Measurements from ENCODE around the gene UGP2.
"Not testable (repeated sequence)": the region's sequence is repeated elsewhere in the genome, so short reads cannot be mapped to it uniquely, and the experiment has no call there.

UGP2 gene

GRCh38 chr2:63811063-63811462 is 30.6 kb upstream of the UGP2 start:
- TF ChIP-seq CTCF (IDR thresholded peaks at IDR 0.05; ENCODE audit: low read depth, low read length) = no peak
- in situ Hi-C loops (cut with HindIII; ENCODE audit: low sequenced_read_pairs) = no loop called here
- no peak for DNase-seq (ENCODE audit: low read depth, low spot score)

GRCh38 chr2:63811870-63812269 is 29.8 kb upstream of the UGP2 start:
- in situ Hi-C loops (cut with HindIII; ENCODE audit: low sequenced_read_pairs); H3K4me3 ChIP-seq (ENCODE audit: low read depth, low read length); DNase-seq (ENCODE audit: low read depth, low spot score): not testable (repeated sequence)

More at GRCh38 chr2:63811063-63811462, 30.6 kb upstream of the UGP2 start:
- H3K4me3 ChIP-seq (ENCODE audit: low read depth, low read length) = no peak overlapping the region

GRCh38 chr2:63814114-63814513 is 27.6 kb upstream of the UGP2 start:
- no peak for TF ChIP-seq CTCF (IDR thresholded peaks at IDR 0.05; ENCODE audit: low read depth, low read length)
- H3K4me3 ChIP-seq (ENCODE audit: low read depth, low read length) = no peak overlapping the region
- DNase-seq (ENCODE audit: low read depth, low spot score) = no peak
- in situ Hi-C loops (cut with HindIII; ENCODE audit: low sequenced_read_pairs) = no loop called here

- TF ChIP-seq CTCF (IDR thresholded peaks at IDR 0.05; ENCODE audit: low read depth, low read length) = no peak
- DNase-seq (ENCODE audit: low read depth, low spot score) = no peak
- in situ Hi-C loops (cut with HindIII; ENCODE audit: low sequenced_read_pairs) = no loop called here
- H3K4me3 ChIP-seq (ENCODE audit: low read depth, low read length) = no peak overlapping the region
Observed at GRCh38 chr2:63817382-63817781, 24.3 kb upstream of the UGP2 start.

- no peak for DNase-seq (ENCODE audit: low read depth, low spot score)
- no peak for TF ChIP-seq CTCF (IDR thresholded peaks at IDR 0.05; ENCODE audit: low read depth, low read length)
- H3K4me3 ChIP-seq (ENCODE audit: low read depth, low read length) = no peak overlapping the region
- in situ Hi-C loops (cut with HindIII; ENCODE audit: low sequenced_read_pairs) = no loop called here
Observed at GRCh38 chr2:63818271-63818670, 23.4 kb upstream of the UGP2 start.

- DNase-seq (ENCODE audit: low read depth, low spot score) = no peak
- no peak for TF ChIP-seq CTCF (IDR thresholded peaks at IDR 0.05; ENCODE audit: low read depth, low read length)
- no peak overlapping the region for H3K4me3 ChIP-seq (ENCODE audit: low read depth, low read length)
- in situ Hi-C loops (cut with HindIII; ENCODE audit: low sequenced_read_pairs) = no loop called here
Observed at GRCh38 chr2:63819256-63819655, 22.4 kb upstream of the UGP2 start.

- no peak overlapping the region for H3K4me3 ChIP-seq (ENCODE audit: low read depth, low read length)
- no peak for TF ChIP-seq CTCF (IDR thresholded peaks at IDR 0.05; ENCODE audit: low read depth, low read length)
- in situ Hi-C loops (cut with HindIII; ENCODE audit: low sequenced_read_pairs) = no loop called here
- no peak for DNase-seq (ENCODE audit: low read depth, low spot score)
Observed at GRCh38 chr2:63819765-63820717, 21.7 kb upstream of the UGP2 start.
